GM11168 (cell line): ENCODE data around the gene TBC1D32.
"Not testable (repeated sequence)": the region's sequence is repeated elsewhere in the genome, so short reads cannot be mapped to it uniquely, and the experiment has no call there.

Source experiments
- in situ Hi-C: fragments of 300-500 bp; cut with MboI; formaldehyde crosslinking; loops from one replicate; pipeline ENCODE4 v1.12.0; 2022; ENCODE audit warnings: low sequenced_read_pairs; ENCODE audit not compliant: unreplicated experiment

TBC1D32 gene

DNA sequence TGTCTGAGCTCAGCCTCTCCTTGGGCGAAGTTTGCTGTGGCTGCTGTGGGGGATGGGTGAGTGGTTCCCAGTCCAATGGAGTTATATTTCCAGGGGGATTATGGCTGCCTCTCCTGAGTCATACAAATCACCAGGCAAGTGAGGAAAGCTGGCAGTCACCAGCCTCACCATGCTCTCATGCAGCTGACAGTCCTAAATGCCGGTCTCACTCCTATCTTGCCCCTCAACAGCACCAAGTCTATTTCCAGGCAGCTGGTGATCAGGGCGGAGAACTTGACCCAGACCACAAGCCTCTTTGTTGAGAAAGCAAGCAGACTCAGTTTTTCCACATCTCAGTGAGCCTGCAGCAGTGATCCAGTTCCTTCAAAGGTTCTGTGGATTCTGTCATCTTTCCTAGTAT is 98.9 kb downstream of the TBC1D32 start:
- in situ Hi-C loops = no loop called here

DNA sequence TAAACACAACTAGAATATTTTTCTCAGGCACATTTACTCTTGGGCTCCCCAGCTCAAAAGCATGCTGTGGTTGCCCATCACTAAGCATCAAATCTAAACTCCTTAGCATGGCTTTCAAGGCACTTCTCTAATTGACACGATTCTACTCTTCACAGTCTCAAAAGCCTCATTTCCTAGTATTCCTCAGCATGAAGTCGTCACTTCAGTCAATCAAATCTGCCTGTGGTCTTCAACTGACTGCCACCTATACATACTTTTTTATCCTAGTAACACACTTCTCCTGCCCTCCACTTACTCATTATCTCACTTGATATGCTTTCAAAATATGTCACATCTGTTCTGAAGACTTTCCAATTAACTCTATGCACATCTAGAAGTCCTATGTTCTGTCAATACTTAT is 110.3 kb downstream of the TBC1D32 start:
- in situ Hi-C loops = no loop called here

DNA sequence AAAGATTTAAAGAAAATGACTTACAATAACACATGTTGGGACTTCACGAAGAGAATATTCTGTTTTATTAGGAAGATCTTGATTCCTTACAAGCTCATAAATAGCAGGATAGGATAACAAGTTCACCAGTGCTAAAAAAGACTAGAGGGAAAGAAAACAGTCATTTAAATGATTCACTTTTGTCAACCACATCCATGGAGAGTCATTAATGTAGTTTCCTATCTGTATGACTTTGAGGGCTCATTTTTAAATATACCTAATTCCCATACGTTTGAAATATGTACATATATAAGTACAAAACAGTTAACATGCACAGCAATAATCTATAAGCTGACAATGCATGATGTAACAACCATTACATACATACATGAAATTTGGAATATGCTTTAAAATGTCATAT is 111.1 kb downstream of the TBC1D32 start:
- in situ Hi-C loops = no loop called here

DNA sequence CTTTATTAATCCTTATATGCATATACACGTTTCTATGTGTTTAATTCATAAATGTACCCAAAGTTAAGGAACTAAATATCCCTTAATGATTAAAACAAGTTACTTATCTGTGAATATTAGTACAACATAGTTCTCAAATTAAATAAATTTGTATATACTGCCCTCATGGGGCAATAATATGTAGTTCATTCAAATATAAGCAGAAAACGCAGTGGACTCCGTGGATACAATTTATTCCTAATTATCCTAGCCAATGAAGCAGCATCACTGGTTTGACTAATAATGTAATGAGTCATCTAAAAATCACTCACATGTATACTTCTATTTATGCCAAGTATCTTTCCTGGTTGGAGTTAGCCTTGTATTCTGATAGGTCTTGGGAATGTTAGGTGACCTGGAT is 111.6 kb downstream of the TBC1D32 start:
- in situ Hi-C loops = no loop called here

DNA sequence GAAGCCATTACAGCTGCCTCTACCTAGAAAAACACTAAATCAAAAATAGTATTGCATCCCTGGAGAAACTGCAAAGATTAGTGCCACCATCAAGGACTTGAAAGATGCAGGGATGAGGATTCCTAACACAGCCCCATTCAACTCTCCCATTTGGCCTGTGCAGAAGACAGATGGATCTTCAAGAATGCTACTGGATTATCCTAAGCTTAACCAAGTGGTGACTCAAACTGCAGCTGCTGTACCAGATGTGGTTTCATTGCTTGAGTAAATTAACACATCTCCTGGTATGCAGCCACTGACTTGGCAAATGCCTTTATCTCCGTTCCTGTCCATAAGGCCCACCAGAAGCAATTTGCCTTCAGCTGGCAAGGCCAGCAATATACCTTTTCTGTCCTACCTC is 117.4 kb downstream of the TBC1D32 start:
- in situ Hi-C loops = no loop called here

DNA sequence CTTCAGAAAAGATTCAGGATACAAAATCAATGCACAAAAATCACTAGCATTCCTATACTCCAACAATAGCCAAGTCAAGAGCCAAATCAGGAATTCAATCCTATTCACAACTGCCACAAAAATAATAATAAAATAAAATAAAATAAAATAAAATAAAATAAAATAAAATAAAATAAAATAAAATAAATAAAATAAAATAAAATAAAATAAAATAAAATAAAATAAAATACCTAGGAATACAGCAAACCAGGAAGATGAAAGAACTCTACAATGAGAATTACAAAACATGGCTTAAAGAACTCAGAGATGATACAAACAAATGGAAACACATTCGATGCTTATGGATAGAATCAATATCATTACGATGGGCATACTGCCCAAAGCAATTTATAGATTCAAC is 120.9 kb downstream of the TBC1D32 start:
- in situ Hi-C loops = not testable (repeated sequence)

DNA sequence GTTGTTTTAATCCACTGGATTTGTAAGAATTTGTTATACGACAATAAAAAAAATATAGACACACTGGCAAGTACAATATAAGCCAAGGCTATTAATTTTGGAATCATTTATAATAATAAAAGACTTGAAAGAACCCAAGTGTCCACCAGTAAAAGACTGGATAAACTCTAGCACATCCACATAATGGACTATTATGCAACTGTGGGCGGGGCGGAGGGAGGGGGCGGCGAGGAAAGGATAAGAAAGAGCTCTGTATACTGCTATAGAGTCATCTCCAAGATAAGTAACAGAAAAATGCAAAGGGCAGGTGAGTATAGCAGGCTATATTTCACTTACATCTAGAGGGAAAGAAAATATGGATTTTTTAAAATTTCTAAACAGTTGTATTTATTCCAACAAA is 123.3 kb downstream of the TBC1D32 start:
- in situ Hi-C loops = no loop called here

DNA sequence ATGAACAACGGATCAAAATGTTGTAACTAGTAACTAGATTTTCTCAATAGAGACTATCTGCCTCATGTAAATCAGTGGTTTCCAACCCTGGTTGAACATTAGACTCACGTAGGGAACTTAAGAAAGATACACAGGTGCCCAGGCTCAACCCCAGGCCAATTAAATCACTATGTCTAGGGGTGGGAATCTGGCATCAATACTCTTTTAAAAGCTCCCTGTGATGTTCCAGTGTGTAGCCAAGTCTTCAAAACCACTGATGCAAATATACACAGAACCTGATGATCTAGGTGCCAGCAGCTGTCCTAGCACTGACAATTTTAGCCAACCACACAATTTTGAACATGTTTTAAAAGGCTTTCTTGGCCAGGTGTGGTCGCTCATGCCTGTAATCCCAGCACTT is 128.7 kb downstream of the TBC1D32 start:
- in situ Hi-C loops = no loop called here

DNA sequence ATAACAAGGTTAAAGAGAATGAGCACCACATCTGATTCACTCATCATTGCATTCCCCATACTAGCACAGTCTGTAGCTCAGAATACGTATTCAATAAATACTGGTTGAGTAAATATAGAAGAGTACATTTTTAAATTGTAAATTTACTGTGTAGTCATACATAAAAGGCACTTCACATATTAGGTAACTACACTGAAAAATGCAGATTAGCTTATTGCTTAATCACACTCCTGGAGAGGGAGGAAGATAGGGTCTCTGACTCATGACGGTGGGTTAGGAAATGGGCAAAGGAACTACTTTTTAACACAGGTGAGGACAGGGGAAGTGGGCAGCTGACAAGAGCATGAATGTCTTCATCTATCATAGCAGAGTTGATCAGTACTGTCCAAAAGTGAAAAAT is 133.2 kb downstream of the TBC1D32 start:
- in situ Hi-C loops = no loop called here

DNA sequence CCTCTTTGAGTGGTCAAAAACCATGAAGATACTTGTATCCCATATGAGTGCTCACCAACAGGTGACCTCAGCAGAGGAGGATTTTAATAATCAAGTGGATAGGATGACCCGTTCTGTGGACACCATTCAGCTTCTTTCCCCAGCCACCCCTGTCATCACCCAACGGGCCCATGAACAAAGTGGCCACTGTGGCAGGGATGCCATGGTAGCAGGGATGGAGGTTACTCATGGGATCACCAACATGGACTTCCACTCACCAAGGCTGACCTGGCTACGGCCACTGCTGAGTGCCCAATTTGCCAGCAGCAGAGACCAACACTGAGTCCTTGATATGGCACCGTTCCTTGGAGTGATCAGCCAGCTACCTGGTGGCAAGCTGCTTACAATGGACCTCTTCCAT is 138.2 kb downstream of the TBC1D32 start:
- in situ Hi-C loops = not testable (repeated sequence)

DNA sequence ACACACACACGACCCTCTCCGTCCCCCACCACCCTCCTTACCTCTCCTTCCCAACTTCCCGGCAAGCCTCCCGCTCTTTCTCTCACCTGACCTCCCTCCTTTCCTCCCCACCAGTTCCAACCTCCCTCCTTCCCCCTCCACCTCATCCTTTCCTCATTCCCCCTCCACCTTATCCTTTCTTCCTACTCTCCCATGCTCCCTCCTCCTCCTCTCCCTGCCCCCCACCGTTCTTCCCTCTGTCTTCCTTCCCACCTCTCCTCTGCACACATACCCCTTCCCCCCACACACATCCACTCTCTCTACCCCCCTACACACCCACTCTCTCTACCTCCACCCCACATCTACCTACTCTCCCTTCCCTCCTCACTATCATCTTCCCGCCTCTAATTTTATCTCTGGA is 144.2 kb downstream of the TBC1D32 start:
- in situ Hi-C loops = no loop called here

DNA sequence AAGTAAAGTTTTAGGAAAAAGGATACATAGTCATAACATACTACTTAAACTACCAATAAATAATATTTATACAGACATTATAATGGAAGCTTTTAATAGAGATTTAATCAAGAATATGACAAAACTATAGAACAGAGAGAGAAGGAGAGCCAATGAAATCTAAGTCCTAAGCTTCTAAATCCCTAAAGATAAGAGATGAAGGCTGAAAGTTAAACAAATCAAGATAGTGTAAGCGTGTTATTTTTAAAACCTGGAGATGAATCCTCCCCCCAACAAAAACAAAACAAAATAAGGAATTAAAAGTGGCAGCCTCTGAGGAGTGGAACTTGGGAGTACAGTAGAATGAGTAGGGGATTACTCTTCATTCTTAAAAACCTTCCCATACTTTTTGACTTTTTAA is 145.9 kb downstream of the TBC1D32 start:
- in situ Hi-C loops = no loop called here

DNA sequence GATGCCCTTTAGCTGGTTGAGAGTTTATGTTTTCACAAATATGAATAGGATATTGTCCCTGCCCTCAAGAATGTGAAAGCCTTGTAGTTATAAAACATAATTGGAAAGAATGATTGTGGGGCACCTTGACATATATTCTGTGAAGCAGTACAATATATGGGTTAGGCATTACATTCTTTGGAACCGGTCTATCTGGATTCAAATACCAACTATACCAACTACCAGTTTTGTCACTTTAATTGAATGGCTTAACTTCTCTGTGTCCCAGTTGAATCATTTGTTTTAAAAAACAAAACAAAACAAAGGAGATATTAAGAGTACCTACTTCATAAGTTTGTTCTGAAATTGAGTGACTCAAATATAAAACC is 146.5 kb downstream of the TBC1D32 start:
- in situ Hi-C loops = no loop called here

DNA sequence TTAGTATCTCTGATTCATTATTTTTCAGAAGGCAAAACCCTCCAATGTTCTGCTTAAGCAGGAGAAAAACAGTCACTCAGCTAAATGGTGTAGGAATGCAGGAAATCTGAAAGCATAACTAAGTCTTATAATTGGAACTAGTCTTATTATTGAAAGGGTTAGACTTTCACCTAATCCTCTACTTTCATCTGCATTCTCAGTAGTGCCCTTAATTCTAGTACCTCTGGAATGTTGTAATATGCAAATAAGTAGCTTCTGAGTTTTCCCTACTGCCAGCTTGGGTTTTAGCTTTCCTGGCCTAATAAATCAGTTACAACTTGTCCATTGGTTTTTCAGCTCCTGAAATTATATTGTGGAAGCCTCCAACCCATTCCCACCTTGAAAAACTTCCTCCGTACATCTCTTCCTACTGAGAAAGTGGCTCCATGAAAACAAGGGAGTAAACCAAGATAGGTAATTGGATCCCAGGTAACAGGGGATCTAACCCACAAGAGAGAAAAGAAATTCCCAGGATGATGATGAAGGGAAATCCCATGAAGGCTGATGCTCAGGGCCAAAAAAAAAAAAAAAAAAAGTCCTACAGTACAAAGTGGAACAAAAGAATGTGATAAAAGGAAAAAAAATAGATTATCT is 147.0 kb downstream of the TBC1D32 start:
- in situ Hi-C loops = no loop called here

DNA sequence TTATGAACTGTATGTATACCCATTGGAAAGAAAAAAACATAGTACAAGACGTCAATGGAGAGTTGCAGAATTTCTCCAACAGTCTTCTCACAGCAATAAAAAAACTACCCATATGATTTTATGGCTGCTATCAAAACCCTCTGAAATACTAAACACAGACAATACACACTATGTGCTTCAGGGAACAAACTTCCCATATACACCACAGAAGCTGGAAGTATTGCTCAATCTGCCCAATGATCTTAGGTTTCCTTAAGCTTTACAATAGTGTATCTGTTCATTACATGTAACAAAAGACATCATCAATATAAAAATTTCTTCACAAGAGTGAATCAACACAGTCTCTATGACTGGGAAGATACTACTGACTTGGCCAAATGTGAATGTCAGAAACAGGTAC is 150.5 kb downstream of the TBC1D32 start:
- in situ Hi-C loops = no loop called here

DNA sequence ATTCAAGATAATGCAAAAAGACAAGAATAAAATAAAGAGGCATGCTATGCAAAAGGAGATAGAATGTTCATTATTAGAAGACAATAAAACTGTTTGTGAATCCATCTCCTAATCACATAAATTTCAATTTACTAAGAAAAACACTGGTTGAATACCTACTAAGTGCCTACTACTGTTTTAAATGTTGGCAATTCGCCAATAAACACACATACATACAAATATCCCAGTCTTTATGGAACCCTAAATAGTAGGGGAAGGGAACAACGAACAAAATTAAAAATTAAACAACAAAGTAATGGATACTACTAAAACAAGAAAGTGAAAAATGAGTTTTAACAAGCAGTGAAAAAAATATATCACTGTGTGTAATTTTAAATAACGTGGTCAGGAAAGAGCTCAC is 158.5 kb downstream of the TBC1D32 start:
- in situ Hi-C loops = no loop called here

DNA sequence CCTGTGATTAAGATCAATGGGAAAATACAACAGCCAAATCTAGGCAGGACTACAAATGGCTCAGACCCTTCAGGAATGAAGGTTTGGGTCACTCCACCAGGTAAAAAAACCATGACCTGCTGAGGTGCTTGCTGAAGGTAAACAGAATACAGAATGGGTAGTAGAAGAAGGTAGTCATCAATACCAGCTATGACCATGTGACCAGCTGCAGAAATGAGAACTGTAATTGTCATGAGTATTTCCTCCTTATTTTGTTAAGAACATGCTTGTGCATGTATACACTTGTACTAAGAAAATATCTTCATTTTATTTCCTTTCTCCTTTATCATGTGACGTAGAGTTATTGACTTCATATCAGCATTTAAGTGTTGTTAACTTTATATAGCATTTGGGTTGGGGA is 161.8 kb downstream of the TBC1D32 start:
- in situ Hi-C loops = not testable (repeated sequence)

DNA sequence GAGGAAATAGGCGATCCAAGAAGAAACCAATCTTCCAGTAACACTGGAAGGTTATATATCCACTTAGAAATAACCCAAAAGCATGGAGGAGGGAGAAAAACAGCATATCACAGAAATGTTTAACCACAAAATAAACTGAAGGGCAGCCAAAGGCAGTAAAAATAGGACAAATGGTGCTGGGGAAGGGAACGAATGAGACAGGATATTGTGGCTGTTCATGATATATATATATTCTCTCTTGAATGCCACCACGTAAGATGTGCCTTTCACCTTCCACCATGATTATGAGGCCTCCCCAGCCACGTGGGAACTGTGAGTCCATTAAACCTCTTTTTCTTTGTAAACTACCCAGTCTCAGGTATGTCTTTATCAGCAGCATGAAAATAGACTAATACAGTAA is 162.4 kb downstream of the TBC1D32 start:
- in situ Hi-C loops = no loop called here

DNA sequence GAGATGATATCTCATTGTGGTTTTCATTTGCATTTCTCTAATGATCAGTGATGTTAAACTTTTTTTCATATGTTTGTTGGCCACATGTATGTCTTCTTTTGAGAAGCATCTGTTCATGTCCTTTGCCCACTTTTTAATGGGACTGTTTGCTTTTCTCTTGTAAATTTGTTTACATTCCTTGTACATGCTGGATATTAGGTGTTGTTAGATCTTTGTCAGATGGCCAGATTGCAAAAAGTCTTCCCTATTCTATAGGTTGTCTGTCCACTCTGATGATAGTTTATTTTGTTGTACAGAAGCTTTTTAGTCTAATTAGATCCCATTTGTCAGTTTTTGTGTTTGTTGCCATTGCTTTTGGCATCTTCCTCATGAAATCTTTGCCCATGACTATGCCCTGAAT is 172.4 kb downstream of the TBC1D32 start:
- in situ Hi-C loops = no loop called here

DNA sequence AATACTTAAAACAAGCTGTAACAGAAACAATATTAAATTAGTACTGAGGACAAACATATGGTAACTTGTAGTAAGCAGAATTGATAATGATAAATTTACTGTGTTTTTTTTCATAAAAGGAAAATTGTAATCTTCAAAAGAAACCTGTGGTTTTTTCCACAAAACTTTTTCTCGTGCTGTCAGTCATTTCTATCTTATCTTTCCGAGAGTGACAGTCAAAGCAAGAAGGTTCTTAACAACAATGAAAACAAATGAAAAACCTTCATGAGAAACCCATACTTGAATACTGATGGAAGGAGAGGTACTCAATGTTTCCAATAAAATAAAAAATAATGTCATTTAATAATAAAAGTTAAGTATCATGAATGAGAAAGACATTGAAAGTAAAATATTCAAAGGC is 174.0 kb downstream of the TBC1D32 start:
- in situ Hi-C loops = no loop called here

DNA sequence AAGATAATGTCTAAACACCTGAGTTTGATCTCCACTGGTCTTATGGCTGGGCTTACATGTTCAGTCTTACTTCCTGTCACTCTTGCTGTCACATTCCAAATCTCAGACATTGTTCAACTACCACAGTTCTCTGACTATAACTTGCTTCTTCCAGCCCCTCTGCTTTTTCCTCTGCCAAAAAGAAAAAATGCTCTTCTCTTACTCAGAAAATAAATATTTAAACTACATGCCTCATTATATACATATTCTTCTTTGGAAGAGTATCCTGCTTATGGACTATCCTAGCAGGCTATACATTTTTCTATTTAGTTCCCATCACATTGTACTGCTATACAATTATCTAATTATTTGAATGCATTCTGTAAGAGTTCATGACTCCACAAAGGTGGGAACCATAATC is 175.4 kb downstream of the TBC1D32 start:
- in situ Hi-C loops = no loop called here

DNA sequence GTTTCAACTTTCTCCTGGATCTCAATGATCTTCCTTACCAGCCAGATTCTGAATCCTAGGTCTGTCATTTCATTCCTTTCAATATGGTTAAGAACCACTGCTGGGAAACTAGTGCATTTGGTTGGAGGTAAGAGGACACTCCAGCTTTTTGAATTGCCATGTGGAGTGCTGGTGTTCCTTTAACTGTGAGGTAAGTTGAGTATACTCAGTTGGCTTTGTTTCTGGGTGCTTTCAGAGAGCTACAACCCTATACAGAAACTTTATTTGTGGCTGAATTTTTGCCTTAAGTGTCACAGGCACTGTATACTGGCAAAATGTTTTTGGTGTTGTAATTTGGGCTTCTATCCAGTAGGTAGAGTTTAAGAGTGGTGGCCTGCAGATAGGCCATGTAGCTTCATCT is 175.8 kb downstream of the TBC1D32 start:
- in situ Hi-C loops = no loop called here

DNA sequence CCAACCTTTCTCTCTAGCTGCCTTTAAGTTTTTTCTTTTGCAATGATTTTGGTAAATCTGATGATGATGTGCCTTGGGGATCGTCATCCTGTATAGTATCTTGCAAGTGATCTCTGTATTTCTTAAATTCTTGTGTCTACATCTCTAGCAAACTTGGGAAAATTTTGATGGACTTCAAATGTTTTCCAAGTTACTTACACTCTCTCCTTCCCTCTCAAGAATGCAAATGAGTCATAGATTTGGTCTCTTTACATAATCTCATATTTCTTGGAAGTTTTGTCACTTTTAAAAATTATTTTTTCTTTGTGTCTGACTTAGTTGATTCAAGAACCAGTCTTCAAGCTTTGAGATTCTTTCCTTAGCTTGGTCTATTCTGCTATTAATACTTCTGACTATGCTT is 176.4 kb downstream of the TBC1D32 start:
- in situ Hi-C loops = no loop called here
